WERI-Rb-1 (cell line): ENCODE results near the gene RAC2.

Source experiments
- DNase-seq: peaks from one replicate; pipeline ENCODE4 v3.0.0-alpha.2; 2020
- H3K27ac ChIP-seq: fragments of 250-450 bp; sonication (Bioruptor Pico); 2 replicates; pipeline ENCODE4 v1.5.1; 2020; ENCODE audit warnings: mild to moderate bottlenecking, moderate library complexity
- H3K27me3 ChIP-seq: fragments of 250-450 bp; sonication (Bioruptor Pico); 2 replicates; pipeline ENCODE4 v1.5.1; 2021; ENCODE audit warnings: mild to moderate bottlenecking, low read depth, moderate library complexity; ENCODE audit not compliant: insufficient read depth, severe bottlenecking
- H3K36me3 ChIP-seq: fragments of 250-450 bp; sonication (Bioruptor Pico); 2 replicates; pipeline ENCODE4 v1.5.1; 2020; ENCODE audit warnings: mild to moderate bottlenecking, moderate library complexity
- H3K4me3 ChIP-seq: 2 replicates; pipeline ENCODE4 v1.5.1; 2011; ENCODE audit warnings: low read depth, mild to moderate bottlenecking, control low read depth, low read length
- H3K9me3 ChIP-seq: fragments of 250-450 bp; sonication (Bioruptor Pico); 2 replicates; pipeline ENCODE4 v1.5.1; 2021; ENCODE audit warnings: mild to moderate bottlenecking, moderate library complexity; ENCODE audit not compliant: severe bottlenecking
- CTCF ChIP-seq: IDR thresholded peaks from 2 replicates; pipeline ENCODE4 v1.5.1; 2011; ENCODE audit warnings: low read depth, mild to moderate bottlenecking, control low read depth, inconsistent platforms, low read length

Gene RAC2

DNA sequence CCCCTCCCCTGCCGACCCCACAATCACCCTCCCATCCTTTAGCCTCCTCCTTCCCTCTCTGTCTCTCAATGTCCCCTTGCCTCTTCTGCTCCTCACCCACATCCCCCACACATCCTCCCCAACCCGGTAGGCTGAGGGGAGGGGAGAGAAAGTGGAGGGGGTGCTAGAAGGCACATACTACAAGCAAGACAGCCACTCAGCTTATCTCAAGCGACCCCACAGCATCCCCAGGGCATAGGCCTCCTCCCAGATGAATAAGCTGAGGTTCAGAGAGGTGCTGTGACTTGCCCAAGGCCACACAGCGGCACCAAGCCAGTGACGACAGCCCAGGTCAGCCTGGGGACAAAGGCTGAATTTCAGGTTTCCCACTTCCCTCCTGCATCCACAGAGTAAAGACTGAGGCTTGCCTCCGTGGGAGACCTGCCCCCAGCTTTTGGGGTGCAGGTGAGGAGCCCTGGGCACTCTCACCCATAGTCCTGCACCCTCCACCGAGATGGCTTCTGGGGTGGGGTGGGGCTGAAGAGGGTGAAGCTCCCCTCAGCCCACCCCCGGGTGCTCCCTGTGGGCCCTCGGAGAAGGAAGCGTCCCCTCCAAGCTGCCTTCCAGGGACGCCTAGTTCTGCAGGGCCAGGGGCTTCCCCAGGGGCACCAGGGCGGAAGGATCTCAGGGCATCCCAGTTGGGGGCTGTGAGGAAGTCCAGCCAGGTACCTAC, 511 bp downstream of the RAC2 start:
- H3K4me3 ChIP-seq: no peak overlapping the region
- TF ChIP-seq CTCF: no peak
- no peaks in the 10 kb centered on the region for H3K36me3 ChIP-seq
- no peak for DNase-seq
- H3K9me3 ChIP-seq: no peaks in the 10 kb centered on the region
- H3K27me3 ChIP-seq: no peaks in the 10 kb centered on the region
- H3K27ac ChIP-seq: no peak overlapping the region

- no peak for TF ChIP-seq CTCF
- DNase-seq: no peak
- Histone ChIP-seq H3K9me3 (no peaks in the 10 kb centered on the region), H3K4me3 (no peak overlapping the region), H3K27ac (no peak overlapping the region), H3K36me3 (no peaks in the 10 kb centered on the region), H3K27me3 (no peaks in the 10 kb centered on the region)
Measured at GRCh38 chr22:37242395-37242918, 1.6 kb downstream of the RAC2 start.

DNA sequence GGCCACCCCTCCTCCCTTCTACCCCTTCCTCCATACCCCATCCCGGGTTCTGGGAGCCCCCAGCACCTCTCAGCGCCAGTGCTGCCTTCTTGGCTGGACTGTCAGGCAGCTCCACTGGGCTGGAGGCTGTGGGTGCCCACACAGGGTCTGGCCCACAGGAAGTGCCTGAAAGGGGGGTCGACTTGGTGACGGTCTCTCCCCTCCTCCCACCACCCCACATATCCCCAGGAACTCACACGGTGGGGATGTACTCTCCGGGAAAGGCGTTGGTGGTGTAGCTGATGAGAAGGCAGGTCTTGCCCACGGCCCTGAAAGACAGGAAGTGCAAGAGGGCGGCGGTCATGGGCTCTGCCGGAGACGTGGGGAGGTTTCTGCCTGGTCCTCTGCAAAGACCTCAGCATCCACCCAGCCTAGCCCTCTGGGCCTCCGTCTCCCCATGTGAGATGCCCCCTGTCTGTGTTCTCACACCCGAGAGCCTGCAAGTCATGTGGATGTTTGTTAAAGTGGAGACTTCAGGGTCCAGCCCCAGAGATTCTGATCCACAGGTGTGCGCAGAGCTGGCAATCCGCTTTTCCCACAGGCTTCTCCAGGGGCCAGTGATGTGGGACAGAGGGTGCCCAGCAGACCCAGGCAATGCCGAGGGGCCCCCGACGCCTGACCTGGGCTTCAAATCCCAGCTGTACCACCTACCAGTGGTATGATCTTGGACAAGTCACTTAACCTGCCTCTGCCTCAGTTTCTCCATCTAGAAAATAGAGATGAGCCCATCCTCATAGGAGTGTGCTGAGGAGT, 2.5 kb downstream of the RAC2 start:
- no peak for TF ChIP-seq CTCF
- no peak overlapping the region for H3K27ac ChIP-seq
- DNase-seq: no peak
- no peaks in the 10 kb centered on the region for H3K36me3 ChIP-seq
- no peak overlapping the region for H3K4me3 ChIP-seq
- H3K9me3 ChIP-seq: no peaks in the 10 kb centered on the region
- H3K27me3 ChIP-seq: no peaks in the 10 kb centered on the region

GRCh38 chr22:37240941-37241320, 3.1 kb downstream of the RAC2 start:
- Histone ChIP-seq H3K36me3 (no peaks in the 10 kb centered on the region), H3K27ac (no peak overlapping the region), H3K9me3 (no peaks in the 10 kb centered on the region), H3K27me3 (no peaks in the 10 kb centered on the region), H3K4me3 (no peak overlapping the region)
- DNase-seq: no peak
- no peak for TF ChIP-seq CTCF

DNA sequence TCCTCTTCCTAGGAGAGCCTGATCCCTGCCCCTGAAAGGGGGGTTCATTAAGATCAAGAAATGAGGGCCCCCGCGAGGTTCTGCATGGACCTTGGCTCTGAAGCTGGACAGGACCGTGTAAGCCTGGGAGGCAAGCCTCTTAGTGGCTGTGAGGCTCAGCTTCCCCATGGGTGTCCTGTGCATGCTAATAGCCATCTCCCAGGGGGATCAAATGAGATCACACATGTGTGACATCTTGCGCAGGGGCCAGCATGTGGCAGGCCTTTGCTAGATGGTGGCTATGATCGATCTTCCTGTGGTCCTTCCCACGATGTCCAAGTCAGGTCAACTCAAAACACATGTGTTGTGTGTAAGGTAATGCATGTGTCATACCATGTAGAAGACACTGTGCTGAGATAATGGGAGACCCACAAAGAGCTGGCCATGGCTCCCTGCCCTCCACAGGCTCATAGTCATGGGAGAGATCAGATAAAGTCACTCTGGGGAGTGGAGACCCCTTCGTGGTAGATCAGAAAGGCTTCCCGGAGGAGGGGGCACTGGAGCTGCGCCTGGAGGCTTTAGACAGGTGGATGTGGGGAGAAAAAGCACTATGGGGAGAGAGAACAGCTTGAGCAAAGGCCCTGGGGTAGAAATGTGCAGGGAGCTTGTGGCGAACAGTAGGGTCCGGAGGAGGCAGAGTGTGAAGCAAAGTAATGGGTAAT, 3.7 kb downstream of the RAC2 start:
- no peaks in the 10 kb centered on the region for H3K36me3 ChIP-seq
- DNase-seq: peak; percentile 66
- H3K27ac ChIP-seq: peak overlapping the region; percentile 49
- no peak for TF ChIP-seq CTCF
- H3K27me3 ChIP-seq: no peaks in the 10 kb centered on the region
- H3K9me3 ChIP-seq: no peaks in the 10 kb centered on the region
- no peak overlapping the region for H3K4me3 ChIP-seq
